ENCODE measurements around the gene FLNB. TPM values are rescaled to one million over a fixed set of nuclear protein-coding genes. Genes with fewer than 3 reads are reported as not detected.

FLNB gene
- total RNA-seq, 1 donor from 2014 or later, result 83.3 TPM

DNA sequence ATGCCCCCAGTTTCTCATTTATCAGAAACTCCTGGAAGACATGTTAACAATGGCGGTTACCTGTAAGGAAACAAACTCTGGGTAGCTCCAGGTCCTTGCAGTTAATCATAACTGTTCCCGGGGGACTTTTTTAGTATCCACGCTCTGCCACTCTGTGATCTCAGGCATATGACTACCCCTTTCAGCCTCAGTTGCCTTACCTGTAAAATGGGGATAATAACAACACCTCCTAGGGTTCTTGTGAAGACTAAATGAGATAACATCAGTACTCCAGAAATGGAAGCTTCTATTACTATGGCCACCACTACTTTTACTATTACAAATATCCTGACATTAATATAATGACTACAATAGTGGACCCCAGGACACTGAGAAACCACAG lies 7.1 kb upstream of the FLNB start:
- TF ChIP-seq, protein P1, sequence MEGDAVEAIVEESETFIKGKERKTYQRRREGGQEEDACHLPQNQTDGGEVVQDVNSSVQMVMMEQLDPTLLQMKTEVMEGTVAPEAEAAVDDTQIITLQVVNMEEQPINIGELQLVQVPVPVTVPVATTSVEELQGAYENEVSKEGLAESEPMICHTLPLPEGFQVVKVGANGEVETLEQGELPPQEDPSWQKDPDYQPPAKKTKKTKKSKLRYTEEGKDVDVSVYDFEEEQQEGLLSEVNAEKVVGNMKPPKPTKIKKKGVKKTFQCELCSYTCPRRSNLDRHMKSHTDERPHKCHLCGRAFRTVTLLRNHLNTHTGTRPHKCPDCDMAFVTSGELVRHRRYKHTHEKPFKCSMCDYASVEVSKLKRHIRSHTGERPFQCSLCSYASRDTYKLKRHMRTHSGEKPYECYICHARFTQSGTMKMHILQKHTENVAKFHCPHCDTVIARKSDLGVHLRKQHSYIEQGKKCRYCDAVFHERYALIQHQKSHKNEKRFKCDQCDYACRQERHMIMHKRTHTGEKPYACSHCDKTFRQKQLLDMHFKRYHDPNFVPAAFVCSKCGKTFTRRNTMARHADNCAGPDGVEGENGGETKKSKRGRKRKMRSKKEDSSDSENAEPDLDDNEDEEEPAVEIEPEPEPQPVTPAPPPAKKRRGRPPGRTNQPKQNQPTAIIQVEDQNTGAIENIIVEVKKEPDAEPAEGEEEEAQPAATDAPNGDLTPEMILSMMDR (IDR thresholded peaks at IDR 0.05), result no peak
- Histone ChIP-seq H3K36me3 (no peaks in the 10 kb centered on the region), H3K4me1 (peaks cover 8% of the 10 kb centered on the region), H3K4me3 (no peak overlapping the region), H3K27ac (no peak overlapping the region), H3K9me3 (no peaks in the 10 kb centered on the region), H3K27me3 (ENCODE audit: low read depth) (no peaks in the 10 kb centered on the region)
- intact Hi-C loops (cut with DNase I), result no loop called here
- DNase-seq (no peak), ATAC-seq (no peak)

DNA sequence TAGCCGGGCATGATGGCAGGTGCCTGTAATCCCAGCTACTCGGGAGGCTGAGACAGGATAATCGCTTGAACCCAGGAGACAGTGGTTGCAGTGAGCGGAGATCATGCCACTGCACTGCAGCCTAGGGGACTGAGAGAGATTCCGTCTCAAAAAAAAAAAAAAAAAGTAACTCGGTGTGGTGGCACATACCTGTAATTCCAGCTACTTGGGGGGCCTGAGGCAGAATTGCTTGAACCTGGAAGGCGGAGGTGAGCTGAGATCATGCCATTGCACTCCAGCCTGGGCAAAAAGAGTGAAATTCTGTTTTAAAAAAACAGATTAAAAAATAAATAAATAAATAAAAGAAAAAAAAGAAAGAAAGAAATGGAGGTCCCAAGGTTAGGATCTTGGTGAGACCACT lies 6.2 kb upstream of the FLNB start:
- H3K36me3 ChIP-seq, result no peaks in the 10 kb centered on the region
- H3K4me3 ChIP-seq, result no peak overlapping the region
- ATAC-seq (no peak), DNase-seq (no peak)
- no peaks in the 10 kb centered on the region for H3K27me3 ChIP-seq (ENCODE audit: low read depth)
- H3K9me3 ChIP-seq, result no peaks in the 10 kb centered on the region
- H3K4me1 ChIP-seq, result peaks cover 8% of the 10 kb centered on the region
- intact Hi-C loops (cut with DNase I), result no loop called here
- H3K27ac ChIP-seq, result no peak overlapping the region
- TF ChIP-seq, protein P1 (IDR thresholded peaks at IDR 0.05), result no peak

DNA sequence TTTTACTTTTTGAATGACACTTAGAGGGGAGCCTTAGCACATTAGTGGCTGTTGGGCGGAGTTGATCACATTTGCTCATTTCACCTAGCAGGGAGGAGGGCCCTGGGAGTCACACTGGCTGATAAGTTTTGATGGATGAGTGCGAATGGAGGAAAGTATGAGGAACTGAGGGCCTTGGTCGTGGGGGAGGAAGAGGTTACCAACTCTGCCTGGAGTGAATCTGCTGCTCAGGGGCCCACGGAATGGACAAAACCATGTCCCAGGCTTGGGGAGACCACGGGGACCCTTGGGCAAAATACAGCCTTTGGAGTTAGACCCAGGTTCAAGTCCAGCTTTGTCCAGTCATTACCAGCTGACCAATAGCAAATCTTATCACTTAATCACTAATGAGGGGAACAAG lies 5.1 kb upstream of the FLNB start:
- intact Hi-C loops (cut with DNase I), result no loop called here
- DNase-seq, result no peak
- ATAC-seq, result no peak
- H3K27ac ChIP-seq, result no peak overlapping the region
- H3K27me3 ChIP-seq (ENCODE audit: low read depth), result no peaks in the 10 kb centered on the region
- no peaks in the 10 kb centered on the region for H3K9me3 ChIP-seq
- H3K4me1 ChIP-seq, result peaks cover 8% of the 10 kb centered on the region
- TF ChIP-seq, protein P1 (IDR thresholded peaks at IDR 0.05), result no peak
- no peaks in the 10 kb centered on the region for H3K36me3 ChIP-seq
- no peak overlapping the region for H3K4me3 ChIP-seq

DNA sequence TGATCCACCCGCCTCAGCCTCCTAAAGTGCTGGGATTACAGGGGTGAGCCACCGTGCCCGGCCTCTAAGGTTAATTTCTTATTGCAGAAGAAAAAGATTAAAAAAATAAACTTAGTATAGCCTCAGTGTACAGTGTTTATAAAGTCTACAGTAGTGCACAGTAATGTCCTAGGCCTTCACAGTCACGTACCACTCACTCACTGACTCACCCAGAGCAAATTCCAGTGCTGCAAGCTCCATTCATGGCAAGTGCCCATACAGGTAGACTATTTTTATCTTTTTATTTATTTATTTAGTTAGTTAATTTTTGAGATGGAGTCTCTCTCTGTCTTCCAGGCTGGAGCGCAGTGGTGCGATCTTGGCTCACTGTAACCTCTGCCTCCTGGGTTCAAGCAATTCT lies 3.2 kb upstream of the FLNB start:
- Histone ChIP-seq H3K4me1 (peaks cover 16% of the 10 kb centered on the region), H3K27me3 (ENCODE audit: low read depth) (no peaks in the 10 kb centered on the region), H3K9me3 (no peaks in the 10 kb centered on the region), H3K4me3 (no peak overlapping the region), H3K27ac (no peak overlapping the region), H3K36me3 (no peaks in the 10 kb centered on the region)
- ATAC-seq (no peak), DNase-seq (no peak)
- intact Hi-C loops (cut with DNase I), result no loop called here
- TF ChIP-seq, protein P1 (IDR thresholded peaks at IDR 0.05), result no peak

DNA sequence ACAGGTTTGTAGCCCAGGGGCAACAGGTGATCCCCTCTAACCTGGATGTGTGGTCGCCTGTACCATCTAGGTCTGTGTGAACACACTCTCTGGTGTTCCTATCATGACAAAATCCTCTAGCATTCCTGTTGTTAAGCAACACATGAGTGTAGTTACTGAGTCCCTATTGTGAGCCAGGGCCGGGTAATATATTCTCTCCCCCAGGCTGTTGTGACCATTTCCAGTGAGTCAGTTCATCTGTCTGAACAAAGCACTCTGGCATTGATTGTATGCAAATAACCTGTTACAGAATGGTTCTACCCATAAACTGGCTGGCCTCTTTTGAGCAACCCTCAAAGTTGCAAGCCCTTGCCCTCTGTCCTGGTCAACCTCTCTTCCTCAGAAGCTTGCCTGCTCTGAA lies 2.6 kb upstream of the FLNB start:
- Histone ChIP-seq H3K27ac (no peak overlapping the region), H3K4me1 (peaks cover 23% of the 10 kb centered on the region), H3K4me3 (no peak overlapping the region), H3K36me3 (no peaks in the 10 kb centered on the region), H3K27me3 (ENCODE audit: low read depth) (no peaks in the 10 kb centered on the region), H3K9me3 (no peaks in the 10 kb centered on the region)
- DNase-seq (no peak), ATAC-seq (no peak)
- TF ChIP-seq, protein P1 (IDR thresholded peaks at IDR 0.05), result no peak
- intact Hi-C loops (cut with DNase I), result no loop called here

DNA sequence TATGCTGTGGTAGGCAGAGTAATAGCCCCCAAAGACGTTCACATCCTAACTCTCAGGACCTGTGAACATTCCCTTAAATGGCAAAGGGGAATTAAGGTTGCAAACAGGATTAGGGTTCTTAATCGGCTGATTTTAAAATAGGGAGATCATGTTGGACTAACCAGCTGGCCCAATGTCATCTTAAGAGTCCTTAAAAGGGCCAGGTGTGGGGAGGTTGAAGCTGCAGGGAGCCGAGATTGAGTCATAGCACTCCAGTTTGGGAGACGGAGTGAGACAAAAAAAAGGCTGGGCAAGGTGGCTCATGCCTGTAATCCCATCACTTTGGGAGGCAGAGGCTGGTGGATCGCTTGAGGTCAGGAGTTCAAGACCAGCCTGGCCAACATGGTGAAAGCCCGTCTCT lies 1.6 kb upstream of the FLNB start:
- TF ChIP-seq, protein P1 (IDR thresholded peaks at IDR 0.05), result no peak
- H3K27me3 ChIP-seq (ENCODE audit: low read depth), result no peaks in the 10 kb centered on the region
- peaks cover 31% of the 10 kb centered on the region for H3K4me1 ChIP-seq
- no peaks in the 10 kb centered on the region for H3K36me3 ChIP-seq
- intact Hi-C loops (cut with DNase I), result no loop called here
- no peak for DNase-seq
- ATAC-seq, result no peak
- H3K27ac ChIP-seq, result no peak overlapping the region
- H3K9me3 ChIP-seq, result no peaks in the 10 kb centered on the region
- no peak overlapping the region for H3K4me3 ChIP-seq

Data from lower lobe of right lung (tissue), 2 donors.